ENCODE data around the gene RPRD1B. TPM values are rescaled to one million over a fixed set of nuclear protein-coding genes. Genes with fewer than 3 reads are reported as not detected.

Gene RPRD1B
- total and polyA plus RNA-seq, 2 of the 13 experiments (the other 11 are each of a cell fraction or from before 2014, with no cell fraction given) = 31.1 to 41.5 TPM

DNA sequence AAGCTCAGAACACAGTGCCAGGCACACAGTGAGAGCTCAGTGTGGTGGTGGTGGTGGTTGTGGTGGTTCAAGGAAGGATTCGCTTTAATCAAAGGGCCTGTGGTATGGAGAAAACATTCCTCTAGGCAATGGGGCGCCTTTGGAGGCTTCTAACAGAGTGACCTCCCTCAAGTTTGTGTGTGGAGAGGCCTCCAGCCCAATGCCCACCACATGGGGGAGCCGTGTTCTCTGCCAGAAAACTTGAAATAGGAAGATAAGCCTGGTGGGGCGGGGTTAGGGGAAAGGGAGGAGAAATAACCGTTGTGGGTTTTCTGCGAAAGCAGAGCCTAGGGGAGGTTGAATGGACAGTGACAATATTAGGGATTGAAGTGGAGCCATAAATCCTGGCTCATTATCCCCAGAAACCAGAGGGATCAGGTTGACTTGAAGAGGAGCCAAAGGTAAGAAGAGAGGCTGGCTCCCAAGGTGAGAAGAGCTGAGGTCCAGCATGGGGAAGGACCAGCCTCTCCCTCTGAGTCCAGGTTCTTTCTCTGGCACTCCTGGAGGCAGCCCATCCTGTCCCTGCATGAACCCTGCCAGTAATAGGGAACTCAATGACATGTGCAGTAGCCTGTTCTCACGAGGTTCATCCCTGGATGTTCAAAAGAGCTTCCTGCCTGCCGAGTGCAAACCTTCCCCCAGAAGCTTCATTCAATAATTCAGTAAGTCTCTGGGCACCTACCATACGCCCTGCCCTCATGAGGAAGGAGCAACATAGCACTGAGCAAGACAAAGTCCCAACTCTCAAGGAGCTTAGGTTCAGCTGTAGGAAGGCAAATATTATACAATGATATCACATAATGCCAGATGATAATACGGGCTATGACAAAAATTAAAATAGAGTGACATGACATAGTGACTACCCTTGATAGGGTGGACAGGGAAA, 80.1 kb downstream of the RPRD1B start (continued):
- TF ChIP-seq HNF1A (IDR thresholded peaks at IDR 0.05; ENCODE audit: low read depth) (no peak), HNF1A (CRISPR knock-in tag; IDR thresholded peaks at IDR 0.05; ENCODE audit: borderline replicate concordance) (no peak), AHR (CRISPR knock-in tag; IDR thresholded peaks at IDR 0.05) (no peak), ZNF329 (CRISPR knock-in tag; IDR thresholded peaks at IDR 0.05; ENCODE audit: low read depth) (no peak), ZNF792 (CRISPR knock-in tag; IDR thresholded peaks at IDR 0.05) (no peak), ZNF605 (CRISPR knock-in tag; IDR thresholded peaks at IDR 0.05) (0 out of 2 replicates have a peak, but pooled peaks have one; percentile 52), SNAI1 (CRISPR knock-in tag; IDR thresholded peaks at IDR 0.05; ENCODE audit: borderline replicate concordance) (no peak), ZFYVE20 (CRISPR knock-in tag; IDR thresholded peaks at IDR 0.05; ENCODE audit: borderline replicate concordance, low read depth) (no peak), SRF (IDR thresholded peaks at IDR 0.05; ENCODE audit: low read depth, low read length) (no peak), FUBP1 (CRISPR knock-in tag; IDR thresholded peaks at IDR 0.05; ENCODE audit: borderline replicate concordance) (0 out of 2 replicates have a peak, but pooled peaks have one; percentile 45), SATB2 (CRISPR knock-in tag; IDR thresholded peaks at IDR 0.05) (no peak), CERS6 (CRISPR knock-in tag; IDR thresholded peaks at IDR 0.05) (no peak), SNRNP70 (IDR thresholded peaks at IDR 0.05; ENCODE audit: low read depth, low read length) (no peak), MYC (CRISPR knock-in tag; IDR thresholded peaks at IDR 0.05; ENCODE audit: borderline replicate concordance) (no peak), IKZF1 (IDR thresholded peaks at IDR 0.05) (no peak), CBX1 (IDR thresholded peaks at IDR 0.05; ENCODE audit: low read depth) (no peak), ZNF232 (CRISPR knock-in tag; IDR thresholded peaks at IDR 0.05; ENCODE audit: borderline replicate concordance) (no peak), CSRNP2 (CRISPR knock-in tag; conservative IDR thresholded peaks at IDR 0.05; ENCODE audit: low read depth) (no peak)
- TF ChIP-seq, protein P1, sequence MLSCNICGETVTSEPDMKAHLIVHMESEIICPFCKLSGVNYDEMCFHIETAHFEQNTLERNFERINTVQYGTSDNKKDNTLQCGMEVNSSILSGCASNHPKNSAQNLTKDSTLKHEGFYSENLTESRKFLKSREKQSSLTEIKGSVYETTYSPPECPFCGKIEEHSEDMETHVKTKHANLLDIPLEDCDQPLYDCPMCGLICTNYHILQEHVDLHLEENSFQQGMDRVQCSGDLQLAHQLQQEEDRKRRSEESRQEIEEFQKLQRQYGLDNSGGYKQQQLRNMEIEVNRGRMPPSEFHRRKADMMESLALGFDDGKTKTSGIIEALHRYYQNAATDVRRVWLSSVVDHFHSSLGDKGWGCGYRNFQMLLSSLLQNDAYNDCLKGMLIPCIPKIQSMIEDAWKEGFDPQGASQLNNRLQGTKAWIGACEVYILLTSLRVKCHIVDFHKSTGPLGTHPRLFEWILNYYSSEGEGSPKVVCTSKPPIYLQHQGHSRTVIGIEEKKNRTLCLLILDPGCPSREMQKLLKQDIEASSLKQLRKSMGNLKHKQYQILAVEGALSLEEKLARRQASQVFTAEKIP (CRISPR knock-in tag; IDR thresholded peaks at IDR 0.05; ENCODE audit: borderline replicate concordance) = 0 out of 2 replicates have a peak, but pooled peaks have one; percentile 6
